ENCODE measurements around the gene TSHB.

Gene TSHB

DNA sequence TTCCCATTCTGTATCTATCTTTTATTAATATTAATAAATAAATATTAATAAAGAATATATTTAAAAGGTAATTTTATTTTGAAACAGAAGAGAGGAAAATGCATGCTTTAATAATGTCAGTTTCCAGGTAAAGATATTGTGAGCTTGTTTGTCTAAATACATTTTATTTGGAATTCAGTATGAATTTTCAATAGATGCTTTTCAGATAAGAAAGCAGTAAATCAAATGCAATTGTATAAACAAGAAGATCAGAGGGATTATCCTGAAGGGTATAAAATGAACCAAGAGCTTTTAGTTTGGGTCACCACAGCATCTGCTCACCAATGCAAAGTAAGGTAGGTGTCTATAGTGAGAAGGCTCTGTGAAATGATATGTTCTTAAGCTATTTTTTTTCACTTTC, at the start of gene TSHB:
TSHB (plus strand) TSS at position 301 of the 400 bp plus-strand sequence. CDS start 3,537 bp downstream, outside the sequence.
- H3K4me3 ChIP-seq (ENCODE audit: low read depth, low read length), result no peak within 1 kb of the TSS
- TF ChIP-seq CTCF (IDR thresholded peaks at IDR 0.05; ENCODE audit: control insufficient read depth, extremely low read depth, insufficient read depth), result no peak
- DNase-seq (ENCODE audit: low read depth), result no peak

DNA sequence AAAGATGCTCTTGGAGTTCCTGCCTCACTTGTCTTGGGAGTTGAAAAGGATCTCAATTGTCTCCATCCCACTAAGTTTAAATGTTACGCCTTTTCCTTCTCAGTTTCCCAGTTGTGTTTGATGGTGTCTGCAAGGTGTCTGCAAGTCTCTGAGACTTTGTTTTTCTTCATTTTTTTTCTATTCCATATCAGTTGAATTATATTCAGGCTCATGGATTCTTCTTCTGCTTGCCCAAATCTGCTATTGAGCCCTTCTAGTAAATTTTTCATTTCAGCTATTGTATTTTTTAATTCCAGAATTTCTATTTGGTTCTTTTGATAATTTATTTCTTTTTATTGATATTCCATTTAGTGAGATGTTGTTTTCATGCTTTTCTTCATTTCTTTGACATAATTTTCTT, 47.4 kb upstream of the TSHB start:
- no peak overlapping the region for H3K4me3 ChIP-seq (ENCODE audit: low read depth, low read length)
- DNase-seq (ENCODE audit: low read depth), result no peak
- TF ChIP-seq CTCF (IDR thresholded peaks at IDR 0.05; ENCODE audit: control insufficient read depth, extremely low read depth, insufficient read depth), result no peak

DNA sequence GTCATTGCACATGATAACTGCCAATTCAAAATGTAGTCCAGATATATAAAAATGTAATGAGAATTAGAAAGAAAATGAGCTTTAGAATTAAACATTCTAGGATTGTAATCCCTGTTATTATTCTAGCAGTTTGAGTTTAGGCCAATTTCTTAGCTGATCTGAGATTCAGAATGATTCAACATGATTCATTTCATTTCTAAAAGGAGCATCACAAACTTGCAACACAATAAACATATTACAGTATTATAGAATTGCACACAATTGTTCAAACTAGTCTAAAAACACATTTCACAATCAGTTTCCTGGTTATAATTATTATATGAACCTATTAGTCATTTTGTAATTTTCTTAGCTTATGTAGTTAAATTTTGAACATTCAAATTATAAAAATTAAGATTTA, 43.3 kb upstream of the TSHB start:
- TF ChIP-seq CTCF (IDR thresholded peaks at IDR 0.05; ENCODE audit: control insufficient read depth, extremely low read depth, insufficient read depth), result no peak
- H3K4me3 ChIP-seq (ENCODE audit: low read depth, low read length), result no peak overlapping the region
- no peak for DNase-seq (ENCODE audit: low read depth)

DNA sequence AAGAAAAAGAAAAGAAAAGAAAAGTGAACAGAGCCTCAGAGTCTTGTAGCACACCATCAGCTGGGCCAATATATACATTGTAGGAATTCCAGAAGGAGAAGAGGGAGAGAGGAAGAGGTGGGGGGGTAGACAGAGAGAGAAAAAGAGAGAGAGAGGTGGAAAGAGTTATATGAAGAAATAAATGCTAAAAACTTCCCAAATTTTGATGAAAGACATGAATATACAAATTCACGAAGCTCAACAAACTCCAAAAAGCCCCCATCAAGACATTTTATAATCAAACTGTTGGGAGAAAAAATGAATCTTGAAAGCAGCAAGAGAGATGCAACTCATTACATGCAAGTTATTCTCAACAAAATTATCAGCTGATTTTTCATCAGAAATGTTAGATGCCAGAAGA, 41.5 kb upstream of the TSHB start:
- no peak overlapping the region for H3K4me3 ChIP-seq (ENCODE audit: low read depth, low read length)
- no peak for DNase-seq (ENCODE audit: low read depth)
- TF ChIP-seq CTCF (IDR thresholded peaks at IDR 0.05; ENCODE audit: control insufficient read depth, extremely low read depth, insufficient read depth), result no peak

- no peak overlapping the region for H3K4me3 ChIP-seq (ENCODE audit: low read depth, low read length)
- no peak for TF ChIP-seq CTCF (IDR thresholded peaks at IDR 0.05; ENCODE audit: control insufficient read depth, extremely low read depth, insufficient read depth)
- no peak for DNase-seq (ENCODE audit: low read depth)
Measured at GRCh38 chr1:114997510-114998289, 31.9 kb upstream of the TSHB start.

DNA sequence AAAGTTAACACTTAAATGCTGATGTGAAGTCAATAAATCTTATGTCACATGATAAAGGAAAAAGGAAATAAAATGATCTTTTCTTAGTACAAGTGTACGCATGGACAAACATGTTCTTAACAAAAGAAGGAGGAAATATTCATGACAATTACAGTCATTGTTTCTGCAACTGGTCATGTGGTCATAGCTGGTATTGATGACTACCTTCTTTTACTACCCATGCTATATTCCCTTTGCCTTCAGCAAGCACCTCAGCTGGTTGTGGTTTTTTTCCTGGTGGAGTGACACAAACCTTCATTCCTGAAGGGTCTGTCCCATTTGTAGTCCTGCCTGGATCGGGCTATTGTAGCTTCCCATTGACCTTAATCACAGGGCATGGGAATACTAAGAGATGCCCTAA, 23.4 kb upstream of the TSHB start:
- DNase-seq (ENCODE audit: low read depth), result no peak
- no peak for TF ChIP-seq CTCF (IDR thresholded peaks at IDR 0.05; ENCODE audit: control insufficient read depth, extremely low read depth, insufficient read depth)
- H3K4me3 ChIP-seq (ENCODE audit: low read depth, low read length), result no peak overlapping the region

DNA sequence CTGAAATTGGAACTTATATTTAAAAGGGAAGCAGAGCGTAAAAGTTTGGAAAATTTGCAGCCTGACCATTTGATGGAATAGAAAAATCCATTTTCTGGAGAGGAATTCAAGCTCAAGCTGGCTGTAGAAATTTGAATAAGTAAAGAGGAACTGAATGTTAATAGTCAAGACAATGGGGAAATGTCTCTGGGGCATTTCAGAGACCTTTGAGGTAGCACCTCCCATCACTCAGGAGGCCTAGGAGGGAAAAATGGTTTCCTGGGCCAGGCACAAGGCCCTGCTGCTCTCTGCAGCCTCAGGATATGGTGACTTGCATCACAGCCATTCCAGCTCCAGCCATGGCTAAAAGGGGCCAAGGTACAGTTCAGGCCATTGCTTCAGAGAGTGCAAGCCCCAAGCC, 17.6 kb upstream of the TSHB start:
- H3K4me3 ChIP-seq (ENCODE audit: low read depth, low read length), result no peak overlapping the region
- DNase-seq (ENCODE audit: low read depth), result no peak
- no peak for TF ChIP-seq CTCF (IDR thresholded peaks at IDR 0.05; ENCODE audit: control insufficient read depth, extremely low read depth, insufficient read depth)

Data from LNCaP clone FGC (cell line).